HG02852 (cell line): ENCODE measurements around the gene SYNPO2.

ENCODE experiments used
- ATAC-seq: cut with Tn5 transposase; IDR thresholded peaks from one replicate; pipeline ENCODE4 v1.9.1; 2021; ENCODE audit warnings: mild to moderate bottlenecking, moderate library complexity; ENCODE audit not compliant: unreplicated experiment

Gene SYNPO2

DNA sequence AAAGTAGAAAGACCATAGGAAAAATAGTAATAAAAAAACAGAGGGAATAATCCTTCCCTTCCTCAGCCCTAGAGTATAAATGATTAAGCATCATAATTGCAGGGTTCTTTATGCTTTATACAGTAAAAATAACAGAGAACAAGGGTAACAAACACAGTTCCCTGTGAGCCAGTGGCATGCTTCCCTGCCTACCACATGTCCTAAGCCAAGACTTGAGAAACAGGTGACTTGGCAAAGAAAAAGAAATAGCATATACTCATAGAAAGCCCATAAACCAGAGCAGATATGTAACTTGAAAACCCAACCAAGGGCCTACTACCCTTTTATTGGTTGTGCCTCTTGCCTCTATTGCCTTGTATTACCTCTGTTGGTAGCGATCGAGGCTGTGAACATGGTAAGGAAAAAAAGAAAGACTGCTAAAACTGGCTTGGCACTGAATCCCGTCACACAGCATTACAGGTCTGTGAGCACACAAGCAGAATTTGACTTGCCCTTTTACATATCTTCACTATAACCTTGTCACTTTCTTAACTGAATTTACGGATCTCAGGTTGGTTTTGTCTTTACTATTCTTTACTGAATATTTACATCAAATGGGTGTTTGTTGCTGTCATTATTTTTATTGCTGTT lies 216.1 kb downstream of the SYNPO2 start:
- ATAC-seq = no peak

DNA sequence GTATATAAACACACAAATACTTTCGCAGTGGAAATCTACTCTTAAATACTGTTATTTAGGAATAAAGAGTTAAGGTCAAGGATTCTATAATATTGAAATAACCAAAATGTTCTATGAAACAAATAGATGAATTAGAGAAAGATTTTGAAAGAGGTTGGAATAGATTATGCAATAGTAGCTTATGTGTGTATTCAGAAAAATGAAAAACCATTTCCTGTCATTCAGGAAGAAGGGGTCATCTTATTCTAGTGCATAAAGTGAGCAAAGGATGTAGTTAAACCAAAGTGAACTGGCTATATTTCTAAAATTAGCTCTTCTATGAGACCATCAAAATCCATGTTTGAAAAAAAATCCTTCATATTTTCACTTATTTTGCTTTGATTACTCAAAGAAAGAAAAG lies 217.0 kb downstream of the SYNPO2 start:
- no peak for ATAC-seq

DNA sequence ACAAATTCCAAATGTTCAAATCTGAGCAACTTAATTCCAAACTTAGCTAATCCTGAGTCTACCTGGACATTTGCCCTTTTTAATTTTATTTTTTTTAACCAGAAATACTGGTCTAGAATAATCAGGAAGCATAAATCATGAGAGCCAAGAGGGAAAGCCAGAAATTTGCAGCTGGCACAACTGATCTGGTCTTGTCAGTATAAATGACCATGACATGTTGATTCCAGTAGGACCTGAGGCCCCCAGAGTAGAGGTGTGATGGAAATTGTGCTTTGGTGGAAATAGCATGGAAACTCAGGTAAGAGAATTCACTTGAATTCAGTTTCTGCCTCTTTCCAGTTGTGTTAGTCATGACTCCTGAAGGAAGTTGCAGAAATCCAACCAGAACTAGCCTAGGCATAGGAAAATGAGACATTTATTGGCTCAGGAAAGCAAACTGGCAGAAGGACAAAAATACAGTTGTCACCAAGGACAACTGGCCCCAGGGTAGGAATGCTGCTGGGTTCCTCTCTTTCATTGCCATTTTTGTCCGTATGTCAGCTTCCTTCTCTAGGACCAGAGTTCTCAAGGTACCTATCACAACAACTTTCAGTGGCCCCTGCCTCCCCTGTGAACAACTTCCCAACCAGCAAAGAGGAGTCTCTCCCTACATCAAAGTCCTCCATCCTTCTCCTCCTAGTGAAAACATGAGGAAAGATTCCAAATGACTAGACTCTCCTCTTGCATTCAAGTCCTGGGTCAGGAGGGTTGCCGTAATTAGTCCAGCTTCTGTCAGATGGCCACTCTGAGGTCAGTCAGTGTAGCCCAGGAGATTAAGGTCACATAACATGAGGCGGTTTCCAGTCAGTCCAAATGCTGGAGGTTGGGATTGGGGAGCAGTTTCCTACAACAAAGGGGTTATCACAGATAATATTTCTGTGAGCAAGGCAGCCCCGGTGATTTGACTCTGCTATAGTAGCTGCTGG lies 217.7 kb downstream of the SYNPO2 start:
- ATAC-seq = no peak

DNA sequence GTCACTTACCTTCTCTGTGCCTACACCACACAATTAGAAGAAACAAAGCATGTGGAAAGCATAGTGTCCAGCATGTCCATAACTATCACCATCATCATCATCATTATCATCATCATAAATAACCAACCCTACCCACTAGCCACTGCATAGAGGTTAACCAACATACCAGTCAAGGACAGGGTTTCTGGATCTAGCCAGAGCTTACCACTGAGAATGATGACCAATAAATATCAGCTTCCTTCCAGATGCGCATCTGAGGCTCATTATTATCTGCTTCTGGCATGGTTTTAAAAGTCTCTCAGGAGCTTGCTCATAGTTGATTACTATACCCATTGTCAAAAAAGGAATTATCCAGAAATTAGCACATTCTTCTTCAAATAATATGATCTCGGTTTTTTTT lies 221.5 kb downstream of the SYNPO2 start:
- ATAC-seq = no peak
